SK-N-SH treated with all-trans-retinoic acid at 6 μM for 48 hours (cell line): ENCODE measurements around the gene FLAD1.

Experiments
- ATAC-seq: fragments of 200-7000 bp; cut with Tn5 transposase; 3 replicates; pipeline ENCODE4 v1.9.1; 2020; ENCODE audit warnings: mild to moderate bottlenecking, moderate library complexity
- ARNTL ChIP-seq: fragments of 450-650 bp; formaldehyde crosslinking; IDR thresholded peaks from 2 replicates; pipeline ENCODE4 v1.5.0; 2020; ENCODE audit warnings: low read depth, mild to moderate bottlenecking, moderate library complexity, borderline replicate concordance
- BACH2 ChIP-seq: fragments of 250-450 bp; sonication (Bioruptor Pico); IDR thresholded peaks from 2 replicates; pipeline ENCODE4 v1.9.0; 2021; ENCODE audit warnings: mild to moderate bottlenecking, borderline replicate concordance
- CREB5 ChIP-seq: fragments of 250-450 bp; sonication (Bioruptor Pico); IDR thresholded peaks from 2 replicates; pipeline ENCODE4 v1.5.1; 2020; ENCODE audit warnings: low read depth, mild to moderate bottlenecking, moderate library complexity
- CSDC2 ChIP-seq: fragments of 250-450 bp; sonication (Bioruptor Pico); IDR thresholded peaks from 2 replicates; pipeline ENCODE4 v1.5.0; 2020; ENCODE audit warnings: mild to moderate bottlenecking, moderate library complexity
- CSRNP3 ChIP-seq: fragments of 250-450 bp; sonication (Bioruptor Pico); IDR thresholded peaks from 2 replicates; pipeline ENCODE4 v1.5.1; 2021; ENCODE audit warnings: mild to moderate bottlenecking, moderate library complexity
- GLIS3 ChIP-seq: fragments of 250-450 bp; sonication (Bioruptor Pico); IDR thresholded peaks from 2 replicates; pipeline ENCODE4 v1.5.0; 2020; ENCODE audit warnings: mild to moderate bottlenecking, moderate library complexity
- ISL1 ChIP-seq: fragments of 250-450 bp; sonication (Bioruptor Pico); IDR thresholded peaks from 2 replicates; pipeline ENCODE4 v2.1.2; 2022; ENCODE audit warnings: mild to moderate bottlenecking, moderate library complexity
- PATZ1 ChIP-seq: fragments of 250-450 bp; sonication (Bioruptor Pico); IDR thresholded peaks from 2 replicates; pipeline ENCODE4 v1.8.0; 2020; ENCODE audit warnings: mild to moderate bottlenecking, moderate library complexity, borderline replicate concordance
- POU6F1 ChIP-seq: fragments of 250-450 bp; sonication (Bioruptor Pico); IDR thresholded peaks from 2 replicates; pipeline ENCODE4 v1.8.0; 2021; ENCODE audit warnings: low read depth, mild to moderate bottlenecking, moderate library complexity, borderline replicate concordance
- PPARA ChIP-seq: fragments of 250-450 bp; sonication (Bioruptor Pico); IDR thresholded peaks from 2 replicates; pipeline ENCODE4 v1.5.0; 2020; ENCODE audit warnings: mild to moderate bottlenecking, borderline replicate concordance
- SNAI2 ChIP-seq: fragments of 250-450 bp; sonication (Bioruptor Pico); IDR thresholded peaks from 2 replicates; pipeline ENCODE4 v1.5.0; 2020; ENCODE audit warnings: mild to moderate bottlenecking, moderate library complexity
- TCF4 ChIP-seq: fragments of 250-450 bp; sonication (Bioruptor Pico); IDR thresholded peaks from 2 replicates; pipeline ENCODE4 v1.8.0; 2021; ENCODE audit warnings: mild to moderate bottlenecking, moderate library complexity, borderline replicate concordance
- TSHZ2 ChIP-seq: fragments of 250-450 bp; sonication (Bioruptor Pico); IDR thresholded peaks from 2 replicates; pipeline ENCODE4 v1.5.0; 2020; ENCODE audit warnings: mild to moderate bottlenecking, moderate library complexity
- ZC3H10 ChIP-seq: fragments of 250-450 bp; sonication (Bioruptor Pico); IDR thresholded peaks from 2 replicates; pipeline ENCODE4 v1.5.1; 2021; ENCODE audit warnings: mild to moderate bottlenecking, moderate library complexity
- ZFP3 ChIP-seq: fragments of 250-450 bp; sonication (Bioruptor Pico); IDR thresholded peaks from 2 replicates; pipeline ENCODE4 v1.5.0; 2020; ENCODE audit warnings: mild to moderate bottlenecking, moderate library complexity
- ZFP30 ChIP-seq: fragments of 450-650 bp; formaldehyde crosslinking; IDR thresholded peaks from 2 replicates; pipeline ENCODE4 v1.5.0; 2022; ENCODE audit warnings: mild to moderate bottlenecking, moderate library complexity
- ZNF565 ChIP-seq: fragments of 450-650 bp; formaldehyde crosslinking; conservative IDR thresholded peaks from 2 replicates; pipeline ENCODE4 v1.5.0; 2020; ENCODE audit warnings: low read depth, mild to moderate bottlenecking, moderate library complexity
- ZNF70 ChIP-seq: fragments of 450-650 bp; formaldehyde crosslinking; IDR thresholded peaks from 2 replicates; pipeline ENCODE4 v1.5.0; 2020; ENCODE audit warnings: mild to moderate bottlenecking, moderate library complexity
- ZNF8 ChIP-seq: fragments of 450-650 bp; formaldehyde crosslinking; IDR thresholded peaks from 2 replicates; pipeline ENCODE4 v1.5.0; 2020; ENCODE audit warnings: mild to moderate bottlenecking, moderate library complexity

Gene FLAD1

GRCh38 chr1:155006601-155007101, 23.5 kb downstream of the FLAD1 start:
- ATAC-seq, result no peak
- TF ChIP-seq SNAI2, result no peak
- no peak for TF ChIP-seq POU6F1 (CRISPR knock-in tag)

- TF ChIP-seq ARNTL (CRISPR knock-in tag) (no peak), ZNF70 (CRISPR knock-in tag) (no peak), POU6F1 (CRISPR knock-in tag) (no peak), ZFP30 (CRISPR knock-in tag) (no peak), PPARA (CRISPR knock-in tag) (no peak), GLIS3 (CRISPR knock-in tag) (no peak), CSDC2 (no peak), PATZ1 (CRISPR knock-in tag) (no peak), ZFP3 (CRISPR knock-in tag) (no peak)
- TF ChIP-seq, all 23 proteins: peak for 0
- ATAC-seq, result no peak
These were observed 24.2 kb downstream of the FLAD1 start for GRCh38 chr1:155007251-155007828.

GRCh38 chr1:155008015-155008941, 25.1 kb downstream of the FLAD1 start:
- ATAC-seq, result no peak
- no peak for TF ChIP-seq SNAI2
- no peak for TF ChIP-seq ZNF8 (CRISPR knock-in tag)
- TF ChIP-seq ISL1 (CRISPR knock-in tag), result no peak
- no peak for TF ChIP-seq GLIS3 (CRISPR knock-in tag)
- TF ChIP-seq ZNF70 (CRISPR knock-in tag), result no peak
- no peak for TF ChIP-seq TCF4 (CRISPR knock-in tag)
- TF ChIP-seq CREB5 (CRISPR knock-in tag), result no peak
- no peak for TF ChIP-seq ZFP30 (CRISPR knock-in tag)
- TF ChIP-seq CSDC2, result no peak

GRCh38 chr1:155009221-155009711, 26.1 kb downstream of the FLAD1 start:
- no peak for ATAC-seq
- TF ChIP-seq ARNTL (CRISPR knock-in tag), result no peak

- TF ChIP-seq TSHZ2 (CRISPR knock-in tag) (no peak), ZC3H10 (CRISPR knock-in tag) (no peak), CSRNP3 (CRISPR knock-in tag) (no peak), CREB5 (CRISPR knock-in tag) (no peak), ZNF565 (CRISPR knock-in tag) (no peak), BACH2 (CRISPR knock-in tag) (no peak)
- ATAC-seq, result no peak
These were observed 26.6 kb downstream of the FLAD1 start for GRCh38 chr1:155009742-155010141.
